KOPT-K1 (cell line): ENCODE results near the gene DIO3.

Experiments
- H3K27ac ChIP-seq: fragments of 200-600 bp; sonication (generic); 2 replicates; pipeline ENCODE4 v1.5.1; 2016; ENCODE audit warnings: antibody characterized with exemption, mild to moderate bottlenecking, low read depth, low read length; ENCODE audit not compliant: poor library complexity, severe bottlenecking
- H3K36me3 ChIP-seq: fragments of 200-600 bp; sonication (generic); 2 replicates; pipeline ENCODE4 v1.5.1; 2017; ENCODE audit warnings: antibody characterized with exemption, mild to moderate bottlenecking, low read length, moderate library complexity; ENCODE audit not compliant: insufficient read depth
- H3K9me3 ChIP-seq: fragments of 200-600 bp; sonication (generic); 2 replicates; pipeline ENCODE4 v1.5.1; 2017; ENCODE audit warnings: antibody characterized with exemption, low read length, mild to moderate bottlenecking; ENCODE audit not compliant: insufficient read depth, poor library complexity, severe bottlenecking

The DIO3 gene

GRCh38 chr14:101602466-101602840 lies 41.2 kb downstream of the DIO3 start:
- H3K27ac ChIP-seq, result no peak overlapping the region
- peaks cover 14% of the 10 kb centered on the region for H3K9me3 ChIP-seq
- H3K36me3 ChIP-seq, result no peaks in the 10 kb centered on the region

DNA sequence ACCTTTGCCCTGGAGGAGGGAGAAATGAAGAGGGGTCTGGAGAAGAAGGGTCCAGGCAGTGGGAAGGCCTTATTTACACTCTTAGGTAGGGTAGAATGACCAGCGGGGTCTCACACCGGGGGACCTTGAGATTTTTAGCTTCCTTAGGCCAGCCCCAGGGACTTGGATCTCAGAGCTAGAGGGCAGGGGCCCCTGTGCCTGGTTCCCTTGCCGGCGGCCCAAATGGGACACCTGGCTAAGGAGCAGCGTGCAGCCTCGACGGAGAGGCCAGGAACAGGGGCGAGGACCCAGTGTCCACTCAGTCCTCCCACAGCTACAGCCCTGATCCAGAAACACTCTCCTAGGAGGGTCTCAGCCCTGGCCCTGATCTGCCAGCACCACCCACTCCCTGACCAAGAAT lies 41.8 kb downstream of the DIO3 start:
- Histone ChIP-seq H3K27ac (no peak overlapping the region), H3K36me3 (no peaks in the 10 kb centered on the region), H3K9me3 (peaks cover 9% of the 10 kb centered on the region)

DNA sequence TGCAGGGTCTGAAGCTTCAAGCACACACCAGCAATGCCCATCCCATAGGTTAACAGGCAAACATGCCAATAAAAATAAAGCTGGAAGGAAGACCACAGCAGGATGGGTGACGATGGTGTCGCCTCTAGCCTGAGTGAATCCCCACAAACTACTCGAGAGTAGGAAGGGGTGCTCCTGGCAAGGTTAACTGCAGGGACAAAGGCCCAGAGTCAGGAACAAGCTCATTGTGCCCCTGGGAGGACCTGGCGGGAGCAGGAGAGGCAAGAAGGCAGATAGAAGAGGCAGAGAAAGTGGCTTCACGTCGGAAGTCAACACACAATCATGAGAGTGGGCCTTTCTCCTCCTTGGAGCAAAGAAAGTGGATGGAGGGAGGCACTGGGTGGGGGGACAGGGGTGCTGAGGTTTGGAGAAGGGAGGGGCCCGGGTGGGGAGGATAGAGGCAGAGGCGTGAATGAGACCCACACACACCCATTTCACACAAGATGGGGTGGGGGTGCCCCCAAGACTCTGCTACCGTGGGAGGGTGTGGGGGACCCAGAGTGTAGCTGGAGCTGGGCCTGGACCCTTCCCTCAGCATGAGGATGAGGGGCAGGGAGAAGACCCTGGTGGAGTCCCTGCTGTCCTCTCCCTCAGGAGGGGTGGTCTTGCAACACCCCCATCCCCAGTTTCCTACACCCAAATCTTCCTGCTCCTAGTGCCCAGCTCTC lies 43.1 kb downstream of the DIO3 start:
- no peaks in the 10 kb centered on the region for H3K36me3 ChIP-seq
- H3K9me3 ChIP-seq, result no peaks in the 10 kb centered on the region
- no peak overlapping the region for H3K27ac ChIP-seq

DNA sequence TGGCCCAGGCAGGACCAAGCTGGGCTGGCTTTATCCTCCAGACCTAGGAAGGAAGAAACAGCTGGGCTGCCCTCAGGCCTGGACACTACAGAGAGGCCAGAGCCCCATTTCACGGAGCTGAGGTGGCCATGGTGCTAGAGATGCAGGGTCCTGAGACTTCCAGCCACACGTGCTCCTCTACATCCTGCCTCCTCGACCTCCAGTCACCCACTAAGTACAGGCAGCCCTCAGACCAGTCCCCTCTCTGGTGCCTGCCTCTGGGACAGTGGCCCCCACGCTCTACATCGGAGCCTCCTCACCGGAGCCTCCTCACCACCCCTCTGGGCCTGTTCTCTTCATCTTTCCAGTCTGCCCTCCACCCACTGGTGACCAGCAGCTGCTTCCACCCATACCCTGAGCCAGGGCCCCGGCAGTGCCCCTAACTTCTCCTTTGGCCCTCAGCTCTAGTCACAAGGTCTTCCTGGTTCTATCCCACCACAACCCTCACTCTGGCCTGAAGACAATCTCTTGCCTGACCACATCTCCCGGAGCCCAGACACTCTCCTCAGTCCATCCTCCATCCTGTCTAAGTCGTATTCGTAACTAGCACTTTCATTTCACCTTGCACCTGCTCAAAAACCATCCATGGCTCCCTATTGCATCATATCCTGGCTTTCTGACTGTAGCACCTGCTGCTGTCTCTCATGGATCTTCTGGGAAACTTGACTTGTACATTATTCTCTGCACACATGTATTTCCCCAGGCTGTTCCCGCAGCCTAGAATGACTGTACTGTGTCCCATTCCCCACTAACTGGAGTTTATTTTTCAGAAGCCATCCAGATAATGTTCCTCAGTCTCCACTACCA lies 43.9 kb downstream of the DIO3 start:
- Histone ChIP-seq H3K27ac (no peak overlapping the region), H3K9me3 (no peaks in the 10 kb centered on the region), H3K36me3 (no peaks in the 10 kb centered on the region)

GRCh38 chr14:101605836-101606235 lies 44.5 kb downstream of the DIO3 start:
- Histone ChIP-seq H3K36me3 (no peaks in the 10 kb centered on the region), H3K9me3 (no peaks in the 10 kb centered on the region)

More at GRCh38 chr14:101605836-101606235, 44.5 kb downstream of the DIO3 start:
- H3K27ac ChIP-seq, result no peak overlapping the region
